Measurements from ENCODE around the gene USO1. TPM values are rescaled to one million over a fixed set of nuclear protein-coding genes. Genes with fewer than 3 reads are reported as not detected.

Gene USO1
- total and polyA plus RNA-seq, 9 of the 15 experiments (the other 6 are each of a cell fraction or from before 2014, with no cell fraction given) = 19.3 to 97.8 (median 48.5) TPM

- TF ChIP-seq, protein P1, sequence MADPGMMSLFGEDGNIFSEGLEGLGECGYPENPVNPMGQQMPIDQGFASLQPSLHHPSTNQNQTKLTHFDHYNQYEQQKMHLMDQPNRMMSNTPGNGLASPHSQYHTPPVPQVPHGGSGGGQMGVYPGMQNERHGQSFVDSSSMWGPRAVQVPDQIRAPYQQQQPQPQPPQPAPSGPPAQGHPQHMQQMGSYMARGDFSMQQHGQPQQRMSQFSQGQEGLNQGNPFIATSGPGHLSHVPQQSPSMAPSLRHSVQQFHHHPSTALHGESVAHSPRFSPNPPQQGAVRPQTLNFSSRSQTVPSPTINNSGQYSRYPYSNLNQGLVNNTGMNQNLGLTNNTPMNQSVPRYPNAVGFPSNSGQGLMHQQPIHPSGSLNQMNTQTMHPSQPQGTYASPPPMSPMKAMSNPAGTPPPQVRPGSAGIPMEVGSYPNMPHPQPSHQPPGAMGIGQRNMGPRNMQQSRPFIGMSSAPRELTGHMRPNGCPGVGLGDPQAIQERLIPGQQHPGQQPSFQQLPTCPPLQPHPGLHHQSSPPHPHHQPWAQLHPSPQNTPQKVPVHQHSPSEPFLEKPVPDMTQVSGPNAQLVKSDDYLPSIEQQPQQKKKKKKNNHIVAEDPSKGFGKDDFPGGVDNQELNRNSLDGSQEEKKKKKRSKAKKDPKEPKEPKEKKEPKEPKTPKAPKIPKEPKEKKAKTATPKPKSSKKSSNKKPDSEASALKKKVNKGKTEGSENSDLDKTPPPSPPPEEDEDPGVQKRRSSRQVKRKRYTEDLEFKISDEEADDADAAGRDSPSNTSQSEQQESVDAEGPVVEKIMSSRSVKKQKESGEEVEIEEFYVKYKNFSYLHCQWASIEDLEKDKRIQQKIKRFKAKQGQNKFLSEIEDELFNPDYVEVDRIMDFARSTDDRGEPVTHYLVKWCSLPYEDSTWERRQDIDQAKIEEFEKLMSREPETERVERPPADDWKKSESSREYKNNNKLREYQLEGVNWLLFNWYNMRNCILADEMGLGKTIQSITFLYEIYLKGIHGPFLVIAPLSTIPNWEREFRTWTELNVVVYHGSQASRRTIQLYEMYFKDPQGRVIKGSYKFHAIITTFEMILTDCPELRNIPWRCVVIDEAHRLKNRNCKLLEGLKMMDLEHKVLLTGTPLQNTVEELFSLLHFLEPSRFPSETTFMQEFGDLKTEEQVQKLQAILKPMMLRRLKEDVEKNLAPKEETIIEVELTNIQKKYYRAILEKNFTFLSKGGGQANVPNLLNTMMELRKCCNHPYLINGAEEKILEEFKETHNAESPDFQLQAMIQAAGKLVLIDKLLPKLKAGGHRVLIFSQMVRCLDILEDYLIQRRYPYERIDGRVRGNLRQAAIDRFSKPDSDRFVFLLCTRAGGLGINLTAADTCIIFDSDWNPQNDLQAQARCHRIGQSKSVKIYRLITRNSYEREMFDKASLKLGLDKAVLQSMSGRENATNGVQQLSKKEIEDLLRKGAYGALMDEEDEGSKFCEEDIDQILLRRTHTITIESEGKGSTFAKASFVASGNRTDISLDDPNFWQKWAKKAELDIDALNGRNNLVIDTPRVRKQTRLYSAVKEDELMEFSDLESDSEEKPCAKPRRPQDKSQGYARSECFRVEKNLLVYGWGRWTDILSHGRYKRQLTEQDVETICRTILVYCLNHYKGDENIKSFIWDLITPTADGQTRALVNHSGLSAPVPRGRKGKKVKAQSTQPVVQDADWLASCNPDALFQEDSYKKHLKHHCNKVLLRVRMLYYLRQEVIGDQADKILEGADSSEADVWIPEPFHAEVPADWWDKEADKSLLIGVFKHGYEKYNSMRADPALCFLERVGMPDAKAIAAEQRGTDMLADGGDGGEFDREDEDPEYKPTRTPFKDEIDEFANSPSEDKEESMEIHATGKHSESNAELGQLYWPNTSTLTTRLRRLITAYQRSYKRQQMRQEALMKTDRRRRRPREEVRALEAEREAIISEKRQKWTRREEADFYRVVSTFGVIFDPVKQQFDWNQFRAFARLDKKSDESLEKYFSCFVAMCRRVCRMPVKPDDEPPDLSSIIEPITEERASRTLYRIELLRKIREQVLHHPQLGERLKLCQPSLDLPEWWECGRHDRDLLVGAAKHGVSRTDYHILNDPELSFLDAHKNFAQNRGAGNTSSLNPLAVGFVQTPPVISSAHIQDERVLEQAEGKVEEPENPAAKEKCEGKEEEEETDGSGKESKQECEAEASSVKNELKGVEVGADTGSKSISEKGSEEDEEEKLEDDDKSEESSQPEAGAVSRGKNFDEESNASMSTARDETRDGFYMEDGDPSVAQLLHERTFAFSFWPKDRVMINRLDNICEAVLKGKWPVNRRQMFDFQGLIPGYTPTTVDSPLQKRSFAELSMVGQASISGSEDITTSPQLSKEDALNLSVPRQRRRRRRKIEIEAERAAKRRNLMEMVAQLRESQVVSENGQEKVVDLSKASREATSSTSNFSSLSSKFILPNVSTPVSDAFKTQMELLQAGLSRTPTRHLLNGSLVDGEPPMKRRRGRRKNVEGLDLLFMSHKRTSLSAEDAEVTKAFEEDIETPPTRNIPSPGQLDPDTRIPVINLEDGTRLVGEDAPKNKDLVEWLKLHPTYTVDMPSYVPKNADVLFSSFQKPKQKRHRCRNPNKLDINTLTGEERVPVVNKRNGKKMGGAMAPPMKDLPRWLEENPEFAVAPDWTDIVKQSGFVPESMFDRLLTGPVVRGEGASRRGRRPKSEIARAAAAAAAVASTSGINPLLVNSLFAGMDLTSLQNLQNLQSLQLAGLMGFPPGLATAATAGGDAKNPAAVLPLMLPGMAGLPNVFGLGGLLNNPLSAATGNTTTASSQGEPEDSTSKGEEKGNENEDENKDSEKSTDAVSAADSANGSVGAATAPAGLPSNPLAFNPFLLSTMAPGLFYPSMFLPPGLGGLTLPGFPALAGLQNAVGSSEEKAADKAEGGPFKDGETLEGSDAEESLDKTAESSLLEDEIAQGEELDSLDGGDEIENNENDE (IDR thresholded peaks at IDR 0.05; ENCODE audit: low read depth, low read length) = no peak
- TF ChIP-seq NFYB (IDR thresholded peaks at IDR 0.05; ENCODE audit: extremely low read depth, insufficient read length) (no peak), SRSF7 (optimal IDR thresholded peaks at IDR 0.05; ENCODE audit: low read depth, low read length) (no peak), CAMTA2 (CRISPR knock-in tag; conservative IDR thresholded peaks at IDR 0.05) (no peak), ZBTB12 (CRISPR knock-in tag; IDR thresholded peaks at IDR 0.05) (no peak), ZNF311 (CRISPR knock-in tag; IDR thresholded peaks at IDR 0.05) (no peak), MITF (IDR thresholded peaks at IDR 0.05) (no peak)
- TF ChIP-seq, protein P2, sequence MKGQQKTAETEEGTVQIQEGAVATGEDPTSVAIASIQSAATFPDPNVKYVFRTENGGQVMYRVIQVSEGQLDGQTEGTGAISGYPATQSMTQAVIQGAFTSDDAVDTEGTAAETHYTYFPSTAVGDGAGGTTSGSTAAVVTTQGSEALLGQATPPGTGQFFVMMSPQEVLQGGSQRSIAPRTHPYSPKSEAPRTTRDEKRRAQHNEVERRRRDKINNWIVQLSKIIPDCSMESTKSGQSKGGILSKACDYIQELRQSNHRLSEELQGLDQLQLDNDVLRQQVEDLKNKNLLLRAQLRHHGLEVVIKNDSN (CRISPR knock-in tag; IDR thresholded peaks at IDR 0.05) = no peak
These were observed 9.1 kb upstream of the USO1 start (continued) for GRCh38 chr4:75715105-75715799.
